Ectodermal cell (in vitro differentiated cells): ENCODE data around the gene MAP3K20.

Experiments used
- H3K27ac ChIP-seq: 2 replicates; pipeline ENCODE4 v1.7.0; 2013; ENCODE audit warnings: mild to moderate bottlenecking, low read depth, low read length; ENCODE audit not compliant: insufficient read depth, poor library complexity, severe bottlenecking
- H3K27me3 ChIP-seq: 2 replicates; pipeline ENCODE4 v1.7.0; 2013; ENCODE audit warnings: mild to moderate bottlenecking, low read length; ENCODE audit not compliant: insufficient read depth, control insufficient read depth, poor library complexity, severe bottlenecking
- H3K36me3 ChIP-seq: one replicate; pipeline ENCODE4 v1.7.0; 2013; ENCODE audit warnings: low read length; ENCODE audit not compliant: control insufficient read depth, insufficient read depth
- H3K4me1 ChIP-seq: one replicate; pipeline ENCODE4 v1.7.0; 2013; ENCODE audit warnings: low read length; ENCODE audit not compliant: control insufficient read depth, insufficient read depth
- H3K4me3 ChIP-seq: 2 replicates; pipeline ENCODE4 v1.7.0; 2013; ENCODE audit warnings: low read depth, low read length, control low read depth; ENCODE audit not compliant: insufficient read depth
- H3K9me3 ChIP-seq: 2 replicates; pipeline ENCODE4 v1.7.0; 2013; ENCODE audit warnings: mild to moderate bottlenecking, low read length, moderate library complexity; ENCODE audit not compliant: control insufficient read depth
- WGBS, 2 experiments: methylation state at CpG; one replicate each; pipeline ENCODE4 v1.1.7; 2013; ENCODE audit warnings: missing lambda C conversion rate in 2 of 2; 5-methylcytosine and 5-hydroxymethylcytosine counted together

The MAP3K20 gene

DNA sequence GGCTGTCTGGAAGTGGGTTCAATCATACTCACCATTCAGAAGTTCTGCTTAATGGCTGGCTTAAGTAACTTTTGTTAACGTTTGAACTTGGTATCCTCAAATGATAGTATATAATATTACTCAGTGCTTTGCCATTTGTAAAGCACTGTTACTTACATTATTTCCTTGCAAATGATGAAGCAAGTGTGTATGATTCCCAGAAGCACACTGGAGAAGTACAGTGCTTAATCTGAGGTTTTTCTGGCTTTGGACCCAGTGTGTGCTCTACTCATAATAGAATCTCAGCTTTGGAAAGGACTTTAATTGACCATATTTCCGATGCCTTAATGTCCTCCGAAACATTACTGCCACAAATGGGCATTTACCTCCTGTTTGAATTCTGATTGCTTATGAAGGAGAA is 63.3 kb downstream of the MAP3K20 start:
- Histone ChIP-seq H3K9me3 (no peaks in the 10 kb centered on the region), H3K27ac (no peak overlapping the region), H3K36me3 (no peaks in the 10 kb centered on the region), H3K27me3 (no peaks in the 10 kb centered on the region), H3K4me1 (no peaks in the 10 kb centered on the region), H3K4me3 (no peak overlapping the region)
- WGBS, 2 experiments: 91 to 95% methylated on average over 2 of the region's 3 CpGs

DNA sequence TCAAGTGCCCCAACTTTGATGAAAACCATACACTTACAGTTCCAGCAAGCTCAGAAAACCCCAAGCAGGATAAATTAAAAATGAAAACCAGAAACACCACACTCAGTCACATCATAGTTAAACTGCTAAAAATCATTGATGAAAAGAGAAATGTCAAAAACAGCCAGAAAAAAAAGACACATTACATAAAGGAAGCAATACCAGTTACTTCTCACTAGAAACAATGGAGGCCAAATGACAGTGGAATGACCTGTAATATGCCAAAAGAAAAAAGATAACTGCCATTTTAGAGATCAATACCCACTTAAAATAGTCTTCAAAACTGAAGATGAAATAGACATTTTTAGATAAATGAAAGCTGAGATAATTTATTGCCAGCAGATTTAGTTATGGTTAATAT is 66.0 kb downstream of the MAP3K20 start:
- Histone ChIP-seq H3K27me3 (no peaks in the 10 kb centered on the region), H3K9me3 (no peaks in the 10 kb centered on the region), H3K4me3 (no peak overlapping the region), H3K27ac (no peak overlapping the region), H3K4me1 (no peaks in the 10 kb centered on the region), H3K36me3 (no peaks in the 10 kb centered on the region)

DNA sequence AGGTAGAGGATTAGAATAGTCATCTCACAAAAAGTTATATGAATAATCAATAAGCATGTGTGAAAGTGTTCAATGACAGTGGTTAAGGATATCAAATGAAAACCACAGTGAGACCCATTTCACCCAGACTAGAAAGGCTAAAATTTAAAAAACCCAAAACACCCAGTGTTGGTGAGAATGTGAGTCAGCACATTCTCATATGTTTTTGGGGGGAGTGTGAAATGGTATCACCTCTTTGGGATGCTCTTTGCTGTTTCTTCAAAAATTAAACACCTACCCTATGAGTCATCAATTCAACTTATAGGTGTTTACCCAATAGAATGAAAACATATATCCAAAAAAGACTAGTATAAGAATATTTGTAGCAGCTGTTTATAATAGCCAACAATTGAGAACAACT is 69.8 kb downstream of the MAP3K20 start:
- H3K9me3 ChIP-seq: no peaks in the 10 kb centered on the region
- no peak overlapping the region for H3K27ac ChIP-seq
- H3K36me3 ChIP-seq: no peaks in the 10 kb centered on the region
- H3K4me1 ChIP-seq: no peaks in the 10 kb centered on the region
- no peaks in the 10 kb centered on the region for H3K27me3 ChIP-seq
- no peak overlapping the region for H3K4me3 ChIP-seq

DNA sequence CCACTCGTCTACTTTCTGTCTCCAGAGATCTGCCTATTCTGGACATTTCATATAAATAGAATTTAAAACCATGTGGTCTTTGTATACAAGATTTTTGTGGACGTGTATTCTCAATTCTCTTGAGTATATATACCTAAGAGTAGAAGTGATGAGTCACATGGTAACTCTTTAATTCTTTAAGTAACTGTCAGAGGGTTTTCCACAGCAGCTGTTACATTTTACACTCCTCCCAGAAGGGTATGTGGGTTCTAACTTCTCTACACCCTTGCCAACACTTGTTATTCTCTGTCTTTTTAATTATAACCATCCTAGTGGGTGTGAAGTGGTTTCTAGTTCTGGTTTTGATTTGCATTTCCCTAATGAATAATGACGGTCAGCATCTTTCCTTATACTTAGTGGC is 70.9 kb downstream of the MAP3K20 start:
- Histone ChIP-seq H3K27ac (no peak overlapping the region), H3K4me3 (no peak overlapping the region), H3K27me3 (no peaks in the 10 kb centered on the region), H3K36me3 (no peaks in the 10 kb centered on the region), H3K4me1 (no peaks in the 10 kb centered on the region), H3K9me3 (no peaks in the 10 kb centered on the region)
- WGBS, 2 experiments: 100% methylated on average over 1 to 3 of the region's 3 CpGs

DNA sequence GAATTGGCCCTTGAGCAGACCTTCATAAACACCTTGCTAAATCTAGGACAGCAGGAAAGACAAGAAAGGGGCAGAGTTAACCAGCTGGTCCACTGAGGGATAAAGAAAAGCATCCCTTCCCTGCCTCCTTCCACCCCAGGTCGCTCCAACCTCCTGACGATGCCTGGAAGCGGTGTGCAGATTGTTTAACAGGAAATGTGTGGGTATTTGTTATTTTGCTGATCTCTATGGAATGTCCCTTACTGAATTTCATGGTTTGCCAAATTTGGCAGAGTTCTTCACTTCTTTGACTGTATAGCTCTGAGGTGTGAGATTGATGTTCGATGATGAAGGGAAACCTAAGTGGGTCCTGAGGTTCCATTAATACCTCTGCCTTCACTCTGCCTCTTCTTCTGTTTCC is 72.9 kb downstream of the MAP3K20 start:
- WGBS, 2 experiments: 91 to 96% methylated on average over 4 of the region's 4 CpGs
- H3K9me3 ChIP-seq: no peaks in the 10 kb centered on the region
- H3K27ac ChIP-seq: no peak overlapping the region

DNA sequence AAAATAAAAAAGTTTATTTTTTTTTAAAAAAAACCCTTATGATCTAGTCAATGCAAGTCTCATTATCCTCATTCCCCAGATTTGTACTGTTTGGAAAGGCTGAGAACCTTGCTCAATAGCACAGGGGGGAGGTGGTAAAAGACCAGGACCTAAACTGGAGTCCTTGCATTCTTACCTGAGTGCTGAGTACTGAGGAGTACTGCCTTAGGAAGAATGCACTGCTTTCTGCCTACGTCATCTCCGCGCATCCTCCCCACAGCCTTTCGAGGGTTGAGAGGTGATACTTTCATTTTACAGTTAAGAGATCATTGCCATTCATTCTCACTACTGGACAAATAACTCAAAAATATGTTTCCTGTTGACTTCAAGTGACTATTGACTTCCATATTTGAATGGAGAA is 73.8 kb downstream of the MAP3K20 start:
- no peaks in the 10 kb centered on the region for H3K9me3 ChIP-seq
- no peak overlapping the region for H3K4me3 ChIP-seq

More for the DNA sequence above, 72.9 kb downstream of the MAP3K20 start:
- no peaks in the 10 kb centered on the region for H3K4me1 ChIP-seq
- no peak overlapping the region for H3K4me3 ChIP-seq
- no peaks in the 10 kb centered on the region for H3K36me3 ChIP-seq
- H3K27me3 ChIP-seq: no peaks in the 10 kb centered on the region

DNA sequence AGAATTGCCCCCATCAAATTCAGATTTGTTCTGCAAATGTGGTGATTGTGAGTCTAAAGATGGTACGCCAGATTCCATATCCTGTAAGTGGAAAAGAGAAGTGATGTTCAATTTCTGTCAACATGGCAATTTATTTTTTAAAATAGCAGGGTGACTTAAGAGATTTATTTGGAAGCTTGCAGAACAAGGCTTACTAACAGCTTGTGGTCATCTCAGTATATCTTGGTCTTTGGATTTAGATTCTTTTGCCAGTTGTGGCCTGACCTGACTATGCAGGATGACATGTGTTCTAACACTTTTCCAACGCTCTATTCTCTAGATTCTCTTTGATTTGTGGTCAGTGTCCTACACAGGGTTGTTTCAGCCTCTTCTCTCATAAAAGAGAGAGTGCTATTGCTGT is 74.4 kb downstream of the MAP3K20 start:
- Histone ChIP-seq H3K27me3 (no peaks in the 10 kb centered on the region), H3K4me3 (no peak overlapping the region), H3K9me3 (no peaks in the 10 kb centered on the region), H3K36me3 (no peaks in the 10 kb centered on the region), H3K4me1 (no peaks in the 10 kb centered on the region), H3K27ac (no peak overlapping the region)
- 90 to 98% methylated on average over 2 of the region's 2 CpGs for WGBS, 2 experiments

More for the DNA sequence above, 73.8 kb downstream of the MAP3K20 start:
- H3K27ac ChIP-seq: no peak overlapping the region
- no peaks in the 10 kb centered on the region for H3K27me3 ChIP-seq
- no peaks in the 10 kb centered on the region for H3K36me3 ChIP-seq
- whole genome bisulfite sequencing, 2 experiments: 89 to 98% methylated on average over 4 of the region's 4 CpGs
- H3K4me1 ChIP-seq: no peaks in the 10 kb centered on the region

DNA sequence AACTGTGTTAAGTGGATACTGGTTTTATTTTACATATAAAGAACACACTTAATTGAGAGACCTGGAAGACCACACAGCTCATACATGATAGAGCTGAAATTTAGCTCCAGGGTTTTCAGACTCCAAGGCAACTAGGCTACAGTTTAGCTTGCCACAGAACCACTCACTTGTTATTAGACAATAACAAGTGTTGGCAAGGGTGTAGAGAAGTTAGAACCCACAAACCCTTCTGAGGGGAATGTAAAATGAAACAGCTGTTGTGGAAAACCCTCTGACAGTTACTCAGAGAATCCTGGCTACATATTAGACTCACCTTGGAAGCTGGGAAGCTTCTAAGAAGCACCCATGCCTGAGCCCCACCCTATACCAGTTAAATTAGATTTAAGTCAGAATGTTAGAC is 75.3 kb downstream of the MAP3K20 start:
- H3K27me3 ChIP-seq: no peaks in the 10 kb centered on the region
- no peaks in the 10 kb centered on the region for H3K4me1 ChIP-seq
- no peaks in the 10 kb centered on the region for H3K36me3 ChIP-seq
- H3K4me3 ChIP-seq: no peak overlapping the region
- H3K27ac ChIP-seq: no peak overlapping the region
- H3K9me3 ChIP-seq: no peaks in the 10 kb centered on the region

DNA sequence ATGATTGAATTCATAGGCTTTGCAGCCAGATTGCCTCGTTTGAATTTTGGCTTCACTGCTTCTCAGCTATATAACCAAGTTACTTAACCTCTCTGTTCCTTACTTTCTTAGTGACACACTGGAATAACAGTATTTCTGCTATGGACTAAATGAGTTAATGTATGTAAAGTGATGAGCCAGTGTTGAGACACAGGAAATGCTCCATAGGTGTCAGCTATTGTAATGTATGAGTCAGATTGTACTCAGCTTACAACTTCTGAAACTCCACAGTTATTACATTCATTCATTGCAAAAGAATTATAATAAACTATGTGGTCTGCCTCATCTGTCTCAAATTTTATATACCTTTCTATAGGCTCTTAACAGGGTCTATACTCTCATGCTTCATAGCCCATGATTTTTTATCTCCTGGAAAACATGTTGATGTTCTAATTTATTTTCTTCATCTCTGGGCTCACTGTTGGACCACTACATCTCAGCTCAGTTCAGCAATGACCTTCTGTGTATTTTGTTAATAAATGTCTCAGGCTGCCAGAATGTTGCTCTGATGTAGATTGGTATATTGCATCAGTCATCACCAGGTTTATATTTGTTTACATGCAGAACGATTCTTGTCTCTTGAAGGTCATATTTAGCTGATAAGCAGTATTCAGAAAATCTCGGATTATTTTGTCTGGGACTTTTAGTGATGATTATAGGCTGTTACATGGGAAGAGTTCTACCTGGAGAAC is 76.2 kb downstream of the MAP3K20 start:
- WGBS, 2 experiments: 83 to 96% methylated on average over 3 of the region's 3 CpGs

DNA sequence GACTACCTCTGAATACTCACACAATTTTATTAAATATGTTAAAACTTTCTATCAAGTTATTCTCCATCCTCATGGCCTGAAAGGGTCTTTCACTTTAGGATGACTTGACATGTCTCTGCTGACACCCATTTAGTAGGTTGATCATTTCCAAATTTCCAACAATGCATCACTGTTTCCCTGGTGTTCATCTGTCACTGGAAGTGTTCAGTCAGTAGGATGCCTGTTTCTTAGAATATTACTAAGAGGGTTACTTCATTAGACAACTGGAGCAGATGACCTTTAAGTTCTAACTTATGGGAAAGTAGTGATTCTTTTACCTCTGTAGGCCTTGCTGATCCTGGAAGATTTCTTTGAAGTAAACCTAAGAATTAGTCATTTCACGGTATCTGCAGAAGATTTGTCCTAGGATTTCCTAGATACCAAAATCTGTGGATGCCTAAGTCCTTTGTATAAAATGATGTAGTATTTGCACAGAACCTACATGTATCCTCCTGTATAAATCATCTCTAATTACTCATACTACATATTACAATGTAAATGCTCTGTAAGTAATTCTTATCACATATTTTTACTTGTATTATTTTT is 77.7 kb downstream of the MAP3K20 start:
- Histone ChIP-seq H3K4me1 (no peaks in the 10 kb centered on the region), H3K9me3 (no peaks in the 10 kb centered on the region), H3K27me3 (no peaks in the 10 kb centered on the region), H3K36me3 (no peaks in the 10 kb centered on the region), H3K27ac (no peak overlapping the region), H3K4me3 (no peak overlapping the region)
- WGBS, 2 experiments: 90 to 100% methylated on average over 1 of the region's 1 CpG

More for the DNA sequence above, 76.2 kb downstream of the MAP3K20 start:
- H3K27me3 ChIP-seq: no peaks in the 10 kb centered on the region
- H3K27ac ChIP-seq: no peak overlapping the region
- no peak overlapping the region for H3K4me3 ChIP-seq
- no peaks in the 10 kb centered on the region for H3K9me3 ChIP-seq
- no peaks in the 10 kb centered on the region for H3K36me3 ChIP-seq
- no peaks in the 10 kb centered on the region for H3K4me1 ChIP-seq
